Hypothalamus (tissue), 51 donors: ENCODE measurements around the gene ABHD6.
"Not testable (repeated sequence)": the region's sequence is repeated elsewhere in the genome, so short reads cannot be mapped to it uniquely, and the experiment has no call there.

ENCODE experiments used
- DNase-seq, 51 donors: peaks; one replicate each; lab custom pipeline; 2025; lab: John Stamatoyannopoulos, UW

Gene ABHD6

GRCh38 chr3:58207954-58208353 lies 29.6 kb upstream of the ABHD6 start:
- DNase-seq: no peak

DNA sequence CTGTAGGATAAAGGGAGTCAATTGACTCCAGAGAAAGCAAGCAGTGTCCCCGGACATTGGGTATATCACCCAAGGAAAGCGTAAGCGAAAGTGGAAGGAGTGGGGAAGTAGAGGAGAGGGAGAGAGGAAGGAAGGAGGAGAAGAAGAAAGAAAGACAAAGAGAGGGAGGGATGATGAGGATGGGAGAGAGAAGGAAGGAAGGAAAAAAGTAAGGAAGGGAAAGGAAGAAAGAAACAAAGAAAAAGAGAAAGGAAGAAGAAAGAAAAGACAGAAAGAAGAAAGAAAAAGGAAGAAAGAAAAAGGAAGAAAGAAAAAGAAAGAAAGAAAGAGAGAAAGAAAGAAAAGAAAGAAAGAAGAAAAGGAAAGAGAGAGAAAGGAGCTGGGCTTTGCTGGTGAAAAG lies 27.7 kb upstream of the ABHD6 start:
- no peak for DNase-seq

DNA sequence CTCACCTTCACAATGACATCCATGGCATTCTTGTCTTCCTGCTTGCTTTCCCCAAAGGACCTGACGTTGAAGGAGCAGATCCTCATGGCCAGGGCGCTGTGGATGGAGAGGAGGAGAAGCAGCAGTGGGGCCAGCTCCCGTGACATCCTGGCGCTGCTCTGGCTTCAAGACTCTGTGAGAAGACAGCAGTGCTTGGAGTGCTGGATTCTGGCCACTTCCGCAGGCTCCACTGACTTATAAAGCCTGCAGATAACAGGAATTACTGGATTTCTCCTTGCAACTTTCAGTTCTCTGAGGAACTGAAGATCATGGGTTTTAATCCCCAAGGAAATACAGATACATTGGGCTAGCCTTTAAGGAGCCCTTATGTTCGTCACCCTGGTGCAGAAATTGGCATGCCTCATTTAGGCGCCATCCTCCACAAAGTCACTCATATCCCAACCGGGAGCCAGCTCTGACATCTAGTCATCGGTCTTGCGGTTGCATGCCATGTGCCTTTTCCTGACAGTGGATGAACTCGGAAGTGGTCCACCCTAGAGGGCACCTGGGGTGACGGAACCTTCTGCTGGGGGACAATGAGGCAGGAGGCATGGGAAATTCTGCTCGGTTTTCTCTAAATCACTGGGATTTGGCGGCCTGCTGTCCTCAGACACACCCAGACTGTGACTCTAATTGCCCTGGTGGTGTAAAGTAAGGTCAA lies 26.7 kb upstream of the ABHD6 start, which contains the start of gene DNASE1L3:
Gene DNASE1L3, minus strand, starts transcription at position 212 of the 700 bp plus-strand sequence. Its CDS starts 66 bp downstream, at position 146.
- no peak for DNase-seq

GRCh38 chr3:58214484-58215316 lies 22.9 kb upstream of the ABHD6 start:
- DNase-seq: peak in 1 of 51 donors; percentile 3

DNA sequence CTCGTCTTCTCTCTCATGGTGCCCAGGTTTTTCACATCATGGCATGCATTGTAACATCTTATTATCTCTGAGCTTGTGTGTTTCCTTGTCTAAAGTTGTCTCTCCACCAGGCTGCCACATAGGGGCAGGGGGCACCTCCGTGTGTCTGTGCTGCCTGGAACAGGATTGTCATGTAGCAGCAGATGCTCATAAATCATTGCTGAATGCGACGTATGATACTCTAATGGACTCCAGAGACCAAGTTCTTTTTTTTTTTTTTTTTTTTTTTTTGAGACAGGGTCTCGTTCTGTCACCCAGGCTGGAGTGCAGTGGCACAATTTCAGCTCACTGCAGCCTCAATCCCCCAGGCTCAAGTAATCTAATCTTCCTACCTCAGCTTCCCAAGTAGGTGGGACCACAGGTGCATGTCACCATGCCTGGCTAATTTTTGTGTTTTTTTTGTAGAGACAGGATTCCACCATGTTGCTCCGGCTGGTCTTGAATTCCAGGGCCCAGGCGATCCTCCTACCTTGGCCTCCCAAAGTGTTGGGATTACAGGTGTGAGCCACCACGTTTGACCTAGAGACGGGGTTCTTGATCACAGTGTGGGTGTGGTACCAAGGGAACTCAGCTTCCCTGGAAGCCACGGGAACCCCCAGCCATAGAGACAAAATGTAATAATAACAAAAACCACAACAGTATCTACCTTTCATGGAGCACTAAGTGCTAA lies 22.1 kb upstream of the ABHD6 start:
- no peak for DNase-seq

GRCh38 chr3:58216496-58217195 lies 20.9 kb upstream of the ABHD6 start:
- no peak for DNase-seq

- DNase-seq: peak in 45 of 51 donors; percentile 13 to 83 (median 53)
These were observed 20.3 kb upstream of the ABHD6 start for GRCh38 chr3:58217209-58217811.

- DNase-seq: no peak
These were observed 18.7 kb upstream of the ABHD6 start for GRCh38 chr3:58218904-58219303.

- DNase-seq: no peak
These were observed 15.3 kb upstream of the ABHD6 start for GRCh38 chr3:58222161-58222724.

GRCh38 chr3:58223855-58224254 lies 13.7 kb upstream of the ABHD6 start:
- peak in 2 of 51 donors; percentile 7 to 37 for DNase-seq

GRCh38 chr3:58227933-58228332 lies 9.7 kb upstream of the ABHD6 start:
- DNase-seq: not testable (repeated sequence)

DNA sequence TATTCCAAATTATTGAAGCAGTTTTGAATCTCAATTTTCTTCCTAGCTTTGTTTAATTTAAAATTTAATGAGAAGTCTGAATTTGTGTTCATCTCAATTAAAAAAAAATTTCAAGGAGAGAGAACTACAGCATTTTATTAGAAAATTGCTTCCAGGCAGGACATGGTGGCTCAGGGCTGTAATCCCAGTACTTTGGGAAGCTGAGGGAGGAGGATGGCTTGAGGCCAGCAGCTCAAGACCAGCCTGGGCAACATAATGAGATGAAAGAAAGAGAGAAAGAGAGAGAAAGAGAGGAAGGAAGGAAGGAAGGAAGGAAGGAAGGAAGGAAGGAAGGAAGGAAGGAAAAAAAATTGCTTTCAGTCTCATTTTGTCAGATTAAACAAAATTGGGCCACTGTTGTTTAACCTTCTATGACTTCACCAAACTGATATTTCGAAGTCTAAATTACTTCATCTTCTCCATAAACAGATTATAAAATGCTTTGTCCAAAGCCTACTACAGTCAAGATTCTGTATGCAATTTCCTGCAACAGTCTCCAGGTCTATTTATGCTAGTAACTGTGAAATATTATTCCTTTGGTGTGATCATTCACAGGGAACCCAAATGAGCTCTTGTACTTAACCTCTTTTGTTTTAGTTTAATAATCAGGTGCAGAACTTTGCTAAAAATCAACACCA lies 6.6 kb upstream of the ABHD6 start:
- DNase-seq: no peak

DNA sequence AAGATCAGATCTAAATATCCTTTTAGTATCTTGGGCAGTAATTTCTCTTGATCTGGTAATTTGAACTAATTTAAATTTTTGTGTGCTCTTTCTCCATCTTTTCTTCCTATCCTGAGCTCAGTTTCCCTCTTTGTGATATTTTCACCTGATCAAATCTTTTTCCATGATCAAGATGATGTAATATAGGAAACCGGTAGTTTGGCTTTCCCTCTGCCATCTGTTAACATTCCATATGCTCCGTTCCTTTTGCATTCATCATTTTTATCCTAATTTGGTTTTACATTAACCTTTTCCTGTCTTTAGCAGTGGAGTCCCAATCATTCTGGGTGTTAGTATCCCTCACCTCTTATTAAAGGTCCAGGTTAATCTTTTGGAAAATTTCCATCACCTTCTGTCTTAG lies 5.9 kb upstream of the ABHD6 start:
- no peak for DNase-seq

DNA sequence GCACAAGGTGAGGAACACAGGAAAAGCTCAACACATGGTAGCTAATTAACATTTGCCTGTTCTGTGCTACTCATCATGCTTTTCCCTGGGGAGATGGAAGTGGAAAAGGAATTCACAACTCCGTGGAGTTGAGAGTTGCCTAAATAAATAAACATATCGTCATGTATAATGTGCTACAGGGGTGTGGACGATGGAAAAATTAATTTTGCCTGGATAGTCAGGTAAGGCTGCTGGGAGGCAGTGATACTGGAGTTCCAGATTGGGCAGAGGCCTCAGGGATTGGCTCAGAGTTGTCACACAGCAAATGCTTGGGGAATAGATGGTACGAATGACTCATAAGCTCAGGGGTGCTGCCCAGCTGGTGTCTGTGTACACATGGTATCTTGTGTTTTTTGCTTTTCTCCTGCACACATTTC lies 3.1 kb upstream of the ABHD6 start:
- DNase-seq: peak in 1 of 51 donors; percentile 25

DNA sequence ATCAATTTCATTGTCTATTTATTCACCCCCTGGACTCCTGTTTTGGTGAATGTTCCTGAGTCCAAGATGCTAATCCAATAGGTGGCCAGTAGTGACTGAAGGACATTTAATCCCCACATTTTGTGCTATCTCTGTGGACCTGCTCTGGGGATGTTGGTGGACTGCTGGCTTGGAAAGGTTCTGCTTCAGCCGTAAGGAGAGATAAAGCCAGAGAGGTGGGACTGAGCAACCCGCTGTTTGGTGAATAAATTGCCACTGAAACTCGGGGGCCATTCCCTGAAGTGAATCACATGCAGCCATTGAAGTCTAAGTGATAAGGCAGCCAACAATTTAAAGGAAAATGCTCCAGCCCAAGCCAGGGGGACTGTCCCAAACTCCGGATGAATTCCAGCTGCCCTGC lies 1.6 kb upstream of the ABHD6 start:
- no peak for DNase-seq

- DNase-seq: peak in 2 of 51 donors; percentile 12 to 18
These were observed 910 bp upstream of the ABHD6 start for GRCh38 chr3:58236527-58237237.

- DNase-seq: peak in 49 of 51 donors; percentile 28 to 93 (median 73)
These were observed 519 bp downstream of the ABHD6 start for GRCh38 chr3:58237941-58238681.

DNA sequence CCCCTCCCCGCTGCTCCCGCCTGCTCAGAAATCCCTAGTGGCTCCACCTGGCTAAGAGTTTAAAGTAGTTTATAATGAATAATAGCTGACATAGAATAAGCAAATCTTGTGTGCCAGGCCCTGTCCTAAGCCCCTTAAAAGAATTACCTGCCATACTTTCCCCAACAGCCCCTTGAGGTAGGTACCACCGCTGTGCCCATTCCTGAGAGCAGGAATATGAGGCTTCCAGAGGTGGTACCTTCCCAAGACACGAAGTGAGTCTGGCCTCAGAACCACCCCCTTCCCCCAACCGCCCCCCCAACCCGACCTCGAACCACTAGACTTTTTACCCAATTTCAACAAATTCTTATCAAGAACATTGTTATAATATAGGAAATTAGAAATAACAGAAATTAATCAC lies 1.2 kb downstream of the ABHD6 start:
- DNase-seq: no peak
